Lower lobe of right lung (tissue), 2 donors: ENCODE results near the gene USP9Y. TPM values are rescaled to one million over a fixed set of nuclear protein-coding genes. Genes with fewer than 3 reads are reported as not detected.
A peak's percentile ranks its signal among the peaks of the same experiment; 100 is the strongest.

Experiments
- ATAC-seq, 2 donors: fragments of 200-7000 bp; cut with Tn5 transposase; one replicate each; pipeline ENCODE4 v1.9.1; 2020 to 2022; ENCODE audit warnings: mild to moderate bottlenecking in 2 of 2, moderate library complexity in 2 of 2
- DNase-seq: peaks from one replicate; pipeline ENCODE4 v3.0.0-alpha.2; 2020
- H3K27ac ChIP-seq: fragments of 200-600 bp; one replicate; pipeline ENCODE4 v1.8.0; 2022
- H3K27me3 ChIP-seq: fragments of 200-600 bp; one replicate; pipeline ENCODE4 v1.8.0; 2022; ENCODE audit warnings: low read depth
- H3K36me3 ChIP-seq: fragments of 200-600 bp; one replicate; pipeline ENCODE4 v1.8.0; 2022; ENCODE audit warnings: mild to moderate bottlenecking
- H3K4me1 ChIP-seq: fragments of 200-600 bp; one replicate; pipeline ENCODE4 v1.8.0; 2022
- H3K4me3 ChIP-seq: fragments of 200-600 bp; one replicate; pipeline ENCODE4 v1.8.0; 2022; ENCODE audit warnings: mild to moderate bottlenecking
- H3K9me3 ChIP-seq: fragments of 200-600 bp; one replicate; pipeline ENCODE4 v1.8.0; 2022
- intact Hi-C: fragments of 100-400 bp; cut with DNase I; formaldehyde crosslinking; loops from one replicate; pipeline ENCODE4 v1.11.0; 2022
- total RNA-seq: library from RNA; stranded (reverse); fragmentation: NEBNext Ultra II Directional; extraction: Animal tissue kit (Norgen Biotek cat#: 25700); gene quantifications from one replicate; pipeline ENCODE4 v1.2.1, GENCODE V29; 2021
- TF ChIP-seq, protein P1 (sequence below): fragments of 200-600 bp; IDR thresholded peaks from one replicate; pipeline ENCODE4 v1.8.0; 2022; ENCODE audit warnings: antibody characterized with exemption, mild to moderate bottlenecking
- donor health status: DM: no; HTN: yes; CAD: no; lungs with severe emphysema.

The USP9Y gene
- total RNA-seq, 1 donor from 2014 or later, result 17.7 TPM

DNA sequence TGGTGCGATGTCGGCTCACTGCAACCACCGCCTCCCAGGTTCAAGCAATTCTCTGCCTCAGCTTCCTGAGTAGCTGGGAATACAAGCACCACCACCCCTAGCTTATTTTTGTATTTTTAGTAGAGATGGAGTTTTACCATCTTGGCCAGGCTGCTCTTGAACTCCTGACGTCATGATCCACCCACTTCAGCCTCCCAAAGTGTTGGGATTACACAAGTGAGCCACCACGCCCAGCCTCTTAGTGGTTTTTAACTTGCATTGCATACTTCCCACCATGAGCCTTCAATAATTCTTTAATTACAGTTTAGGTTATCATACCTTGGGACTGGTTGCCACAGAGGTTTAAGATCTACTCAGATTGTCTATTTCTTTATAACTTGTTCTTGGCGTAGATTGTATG, 14.3 kb downstream of the USP9Y start:
- H3K4me3 ChIP-seq, result no peak overlapping the region
- DNase-seq (peak; percentile 45), ATAC-seq (peak in 1 of 2 donors; percentile 38)
- H3K27ac ChIP-seq, result no peak overlapping the region
- H3K27me3 ChIP-seq, result no peaks in the 10 kb centered on the region
- H3K9me3 ChIP-seq, result no peaks in the 10 kb centered on the region
- TF ChIP-seq, protein P1, sequence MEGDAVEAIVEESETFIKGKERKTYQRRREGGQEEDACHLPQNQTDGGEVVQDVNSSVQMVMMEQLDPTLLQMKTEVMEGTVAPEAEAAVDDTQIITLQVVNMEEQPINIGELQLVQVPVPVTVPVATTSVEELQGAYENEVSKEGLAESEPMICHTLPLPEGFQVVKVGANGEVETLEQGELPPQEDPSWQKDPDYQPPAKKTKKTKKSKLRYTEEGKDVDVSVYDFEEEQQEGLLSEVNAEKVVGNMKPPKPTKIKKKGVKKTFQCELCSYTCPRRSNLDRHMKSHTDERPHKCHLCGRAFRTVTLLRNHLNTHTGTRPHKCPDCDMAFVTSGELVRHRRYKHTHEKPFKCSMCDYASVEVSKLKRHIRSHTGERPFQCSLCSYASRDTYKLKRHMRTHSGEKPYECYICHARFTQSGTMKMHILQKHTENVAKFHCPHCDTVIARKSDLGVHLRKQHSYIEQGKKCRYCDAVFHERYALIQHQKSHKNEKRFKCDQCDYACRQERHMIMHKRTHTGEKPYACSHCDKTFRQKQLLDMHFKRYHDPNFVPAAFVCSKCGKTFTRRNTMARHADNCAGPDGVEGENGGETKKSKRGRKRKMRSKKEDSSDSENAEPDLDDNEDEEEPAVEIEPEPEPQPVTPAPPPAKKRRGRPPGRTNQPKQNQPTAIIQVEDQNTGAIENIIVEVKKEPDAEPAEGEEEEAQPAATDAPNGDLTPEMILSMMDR, result no peak
- intact Hi-C loops, result no loop called here
- H3K36me3 ChIP-seq, result no peaks in the 10 kb centered on the region
- no peaks in the 10 kb centered on the region for H3K4me1 ChIP-seq

DNA sequence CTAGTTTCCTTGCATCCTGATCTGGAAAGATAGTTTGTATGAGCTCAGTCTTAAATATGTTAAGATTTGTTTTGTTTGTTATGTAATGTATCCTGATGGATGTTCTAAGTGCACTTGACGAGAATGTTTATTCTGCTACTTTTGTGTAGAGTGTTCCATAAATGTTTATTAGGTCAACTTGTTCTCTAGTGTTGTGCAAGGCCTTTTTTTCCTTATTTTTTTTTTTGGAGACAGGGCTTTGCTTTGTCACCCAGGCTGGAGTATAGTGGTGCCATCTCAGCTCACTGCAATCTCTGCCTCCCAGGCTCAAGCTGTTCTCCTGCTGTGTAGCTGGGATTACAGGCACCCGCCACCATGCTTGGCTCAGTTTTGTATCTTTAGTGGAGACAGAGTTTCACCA, 28.7 kb downstream of the USP9Y start:
- Histone ChIP-seq H3K4me1 (no peaks in the 10 kb centered on the region), H3K9me3 (no peaks in the 10 kb centered on the region), H3K27me3 (no peaks in the 10 kb centered on the region), H3K36me3 (peaks cover 6% of the 10 kb centered on the region), H3K4me3 (no peak overlapping the region), H3K27ac (no peak overlapping the region)
- intact Hi-C loops, result no loop called here
- TF ChIP-seq, protein P1, result no peak
- ATAC-seq, result peak in 1 of 2 donors; percentile 78
- no peak for DNase-seq

DNA sequence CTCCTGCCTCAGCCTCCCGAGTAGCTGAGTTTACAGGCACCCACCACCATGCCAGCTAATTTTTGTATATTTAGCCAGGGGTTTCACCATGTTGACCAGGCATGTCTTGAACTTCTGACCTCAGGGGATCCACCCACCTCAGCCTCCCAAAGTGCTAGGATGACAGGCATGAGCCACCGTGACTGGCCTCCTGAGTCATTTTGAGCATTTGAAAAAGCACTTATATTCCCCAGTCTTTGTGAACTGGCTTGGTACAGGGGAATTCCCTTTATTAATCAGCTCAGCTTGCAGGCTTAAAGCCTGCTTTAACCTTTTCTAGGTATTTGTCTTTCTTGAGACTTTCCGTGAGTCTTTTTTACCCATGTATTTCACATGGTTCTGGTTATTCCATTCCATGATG, 32.6 kb downstream of the USP9Y start:
- ATAC-seq (no peak), DNase-seq (no peak)
- Histone ChIP-seq H3K36me3 (peaks cover 3% of the 10 kb centered on the region), H3K4me1 (no peaks in the 10 kb centered on the region), H3K27ac (no peak overlapping the region), H3K27me3 (no peaks in the 10 kb centered on the region), H3K4me3 (no peak overlapping the region), H3K9me3 (no peaks in the 10 kb centered on the region)
- intact Hi-C loops, result no loop called here
- TF ChIP-seq, protein P1, result no peak

DNA sequence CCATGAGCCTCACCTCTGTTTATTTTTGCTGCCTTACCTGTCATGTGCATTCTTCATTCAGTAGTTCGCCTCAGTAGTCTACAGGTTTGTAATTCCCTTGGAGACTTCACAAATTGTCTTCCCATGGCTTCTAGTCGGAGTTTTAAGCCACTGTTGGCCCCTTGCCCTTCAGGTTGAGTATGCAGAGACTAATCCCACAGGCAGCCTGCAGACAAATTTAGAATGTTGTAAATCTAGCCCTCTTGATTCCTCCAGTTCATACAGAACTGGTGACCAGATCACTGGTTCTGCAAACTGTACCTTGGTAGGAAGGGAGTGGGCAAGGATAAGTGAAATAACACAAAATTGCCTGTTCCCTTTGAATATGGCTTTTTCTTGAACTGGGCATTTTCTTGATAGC, 33.0 kb downstream of the USP9Y start:
- DNase-seq (no peak), ATAC-seq (no peak)
- H3K36me3 ChIP-seq, result peaks cover 7% of the 10 kb centered on the region
- no peaks in the 10 kb centered on the region for H3K9me3 ChIP-seq
- intact Hi-C loops, result no loop called here
- TF ChIP-seq, protein P1, result no peak
- H3K27ac ChIP-seq, result no peak overlapping the region
- H3K27me3 ChIP-seq, result no peaks in the 10 kb centered on the region
- no peaks in the 10 kb centered on the region for H3K4me1 ChIP-seq
- no peak overlapping the region for H3K4me3 ChIP-seq

DNA sequence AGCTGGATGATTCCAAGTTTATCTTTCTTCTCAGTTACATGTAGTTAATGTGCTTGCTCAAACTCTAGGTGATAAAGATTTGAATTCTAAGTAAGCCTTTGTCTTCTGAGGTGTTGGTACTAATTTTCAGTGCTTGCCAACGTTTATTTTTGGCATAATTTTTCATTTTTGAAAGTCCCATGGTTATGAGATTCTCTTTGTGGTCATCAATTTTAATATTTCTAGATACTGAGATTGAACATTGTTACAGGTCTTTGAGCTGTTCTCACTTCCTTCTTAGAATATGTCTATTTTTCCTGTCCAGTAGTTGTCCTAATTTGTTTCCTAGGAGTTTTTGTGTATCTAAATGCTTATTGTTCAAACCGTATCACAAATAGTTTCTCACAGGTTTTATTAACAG, 40.4 kb downstream of the USP9Y start:
- TF ChIP-seq, protein P1, result no peak
- ATAC-seq, result no peak
- H3K9me3 ChIP-seq, result no peaks in the 10 kb centered on the region
- intact Hi-C loops, result no loop called here
- no peaks in the 10 kb centered on the region for H3K4me1 ChIP-seq
- no peak for DNase-seq
- peaks cover 23% of the 10 kb centered on the region for H3K36me3 ChIP-seq
- H3K27ac ChIP-seq, result no peak overlapping the region
- H3K4me3 ChIP-seq, result no peak overlapping the region
- no peaks in the 10 kb centered on the region for H3K27me3 ChIP-seq

DNA sequence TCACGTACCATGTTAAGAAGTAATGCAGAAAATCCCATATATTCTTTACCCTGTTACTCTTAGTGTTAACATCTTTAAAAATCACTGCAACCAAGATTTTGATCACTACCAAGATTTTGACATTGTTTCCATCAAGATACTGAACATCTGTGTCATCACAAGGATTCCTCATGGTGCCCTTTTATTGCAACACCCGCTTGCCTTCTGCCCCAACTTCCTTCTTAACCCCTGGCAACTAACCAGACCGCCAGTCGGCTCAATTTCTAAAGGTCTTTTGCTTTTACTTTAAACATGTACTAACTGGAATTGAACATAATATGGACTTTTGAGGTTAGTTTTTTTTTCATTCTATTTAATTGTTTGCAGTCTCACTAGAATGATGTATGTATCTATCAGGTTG, 41.7 kb downstream of the USP9Y start:
- no peaks in the 10 kb centered on the region for H3K4me1 ChIP-seq
- H3K4me3 ChIP-seq, result no peak overlapping the region
- H3K9me3 ChIP-seq, result no peaks in the 10 kb centered on the region
- DNase-seq (no peak), ATAC-seq (no peak)
- no peak overlapping the region for H3K27ac ChIP-seq
- intact Hi-C loops, result no loop called here
- H3K36me3 ChIP-seq, result peaks cover 23% of the 10 kb centered on the region
- H3K27me3 ChIP-seq, result no peaks in the 10 kb centered on the region
- TF ChIP-seq, protein P1, result no peak
